K562 (cell line): ENCODE results near the gene FMOD. TPM values are rescaled to one million over a fixed set of nuclear protein-coding genes. Genes with fewer than 3 reads are reported as not detected.
A peak's percentile ranks its signal among the peaks of the same experiment; 100 is the strongest.

Source experiments
- ARID3B ChIP-seq: fragments of 250-450 bp; sonication (Bioruptor Pico); IDR thresholded peaks from 2 replicates; pipeline ENCODE4 v1.4.0; 2020; ENCODE audit warnings: borderline replicate concordance
- BRD4 ChIP-seq: fragments of 200-600 bp; sonication (generic); IDR thresholded peaks from 2 replicates; pipeline ENCODE4 v1.6.1; 2017; ENCODE audit warnings: inconsistent platforms
- E2F5 ChIP-seq: sonication (generic); formaldehyde crosslinking; IDR thresholded peaks from 2 replicates; pipeline ENCODE4 v1.8.0; 2022; ENCODE audit warnings: mild to moderate bottlenecking, missing genetic modification reagents
- EWSR1 ChIP-seq: fragments of 450-650 bp; IDR thresholded peaks from 2 replicates; pipeline ENCODE4 v1.6.1; 2018; ENCODE audit warnings: borderline replicate concordance, mild to moderate bottlenecking, low read depth, moderate library complexity; ENCODE audit not compliant: partially characterized antibody
- HNRNPL ChIP-seq: fragments of 200-400 bp; formaldehyde crosslinking; IDR thresholded peaks from 2 replicates; pipeline ENCODE4 v1.6.1; 2017; ENCODE audit warnings: low read depth, mild to moderate bottlenecking, low read length
- KDM2B ChIP-seq: fragments of 250-450 bp; sonication (Bioruptor Pico); IDR thresholded peaks from 2 replicates; pipeline ENCODE4 v1.8.0; 2021; ENCODE audit warnings: mild to moderate bottlenecking, moderate library complexity
- NR2C2 ChIP-seq, 2 experiments: fragments of 200-800 bp in 1 of 2; sonication (Bioruptor generic) in 1 of 2; sonication (generic) in 1 of 2; formaldehyde crosslinking in 1 of 2; IDR thresholded peaks; 2 replicates each; pipeline versions ENCODE4 v1.6.1 to v1.8.0; 2016 to 2022; ENCODE audit warnings: mild to moderate bottlenecking in 1 of 2, missing compliant biosample characterization in 1 of 2, missing genetic modification characterization in 1 of 2, missing genetic modification reagents in 1 of 2
- PML ChIP-seq: IDR thresholded peaks from 2 replicates; pipeline ENCODE4 v1.6.1; 2012; ENCODE audit warnings: low read length, inconsistent platforms
- PRMT5 ChIP-seq: sonication (generic); formaldehyde crosslinking; IDR thresholded peaks from 2 replicates; pipeline ENCODE4 v1.5.0; 2020; ENCODE audit warnings: missing genetic modification reagents
- RAD21 ChIP-seq, 2 experiments: fragments of 250-450 bp in 1 of 2; fragments of 450-650 bp in 1 of 2; sonication (Bioruptor Pico) in 1 of 2; formaldehyde crosslinking in 1 of 2; IDR thresholded peaks in 1 of 2; conservative IDR thresholded peaks in 1 of 2; 2 replicates each; pipeline versions ENCODE4 v1.4.0 to v1.8.0; 2020 to 2022; ENCODE audit warnings: mild to moderate bottlenecking in 2 of 2, moderate library complexity in 1 of 2
- TSC22D4 ChIP-seq: fragments of 450-650 bp; IDR thresholded peaks from 2 replicates; pipeline ENCODE4 v1.6.1; 2016; ENCODE audit warnings: missing genetic modification characterization, missing biosample characterization, control low read depth
- ZBED1 ChIP-seq: IDR thresholded peaks from 2 replicates; pipeline ENCODE4 v1.6.1; 2014
- ZNF184 ChIP-seq: sonication (generic); formaldehyde crosslinking; IDR thresholded peaks from 2 replicates; pipeline ENCODE4 v1.5.0; 2020; ENCODE audit warnings: missing genetic modification reagents
- polyA plus RNA-seq, 8 experiments: library from polyadenylated mRNA; depleted of rRNA in 4 of 8; stranded (reverse) in 5 of 8; unstranded in 3 of 8; fragments of >200 nt; fragmentation: Nextera tagmentation in 2 of 8; fragmentation: Illumina TruSeq in 1 of 8; extraction: Ambion mirVana in 2 of 8; extraction: Trizol in 1 of 8; gene quantifications; 2 replicates each; pipeline versions ENCODE4 v1.2.1 to v1.2.3, GENCODE V29; 2011 to 2014; ENCODE audit warnings: inconsistent platforms in 1 of 8, missing spikeins in 1 of 8
- total RNA-seq, 7 experiments: library from RNA; depleted of rRNA in 6 of 7; stranded (reverse); fragments of >200 nt in 6 of 7; fragmentation: Illumina TruSeq in 2 of 7; extraction: Trizol in 2 of 7; gene quantifications; 2 replicates each; pipeline versions ENCODE4 v1.2.1 to v1.2.3, GENCODE V29; 2011 to 2021; ENCODE audit warnings: low replicate concordance in 1 of 7
- TF ChIP-seq, protein P1 (sequence below): sonication (generic); formaldehyde crosslinking; IDR thresholded peaks from 2 replicates; pipeline ENCODE4 v1.8.0; 2022; ENCODE audit warnings: missing genetic modification reagents, mild to moderate bottlenecking, borderline replicate concordance
- TF ChIP-seq, protein P2 (sequence below): fragments of 450-650 bp; IDR thresholded peaks from 2 replicates; pipeline ENCODE4 v1.6.1; 2018; ENCODE audit not compliant: partially characterized antibody
- TF ChIP-seq, protein P3 (sequence below): fragments of 150-350 bp; conservative IDR thresholded peaks from 2 replicates; pipeline ENCODE4 v1.6.1; 2014; ENCODE audit warnings: low read length

FMOD gene
- total and polyA plus RNA-seq, 9 of the 15 experiments (the other 6 are each of a cell fraction or from before 2014, with no cell fraction given): 0.03 to 0.13 (median 0.03) TPM; not detected in 6

DNA sequence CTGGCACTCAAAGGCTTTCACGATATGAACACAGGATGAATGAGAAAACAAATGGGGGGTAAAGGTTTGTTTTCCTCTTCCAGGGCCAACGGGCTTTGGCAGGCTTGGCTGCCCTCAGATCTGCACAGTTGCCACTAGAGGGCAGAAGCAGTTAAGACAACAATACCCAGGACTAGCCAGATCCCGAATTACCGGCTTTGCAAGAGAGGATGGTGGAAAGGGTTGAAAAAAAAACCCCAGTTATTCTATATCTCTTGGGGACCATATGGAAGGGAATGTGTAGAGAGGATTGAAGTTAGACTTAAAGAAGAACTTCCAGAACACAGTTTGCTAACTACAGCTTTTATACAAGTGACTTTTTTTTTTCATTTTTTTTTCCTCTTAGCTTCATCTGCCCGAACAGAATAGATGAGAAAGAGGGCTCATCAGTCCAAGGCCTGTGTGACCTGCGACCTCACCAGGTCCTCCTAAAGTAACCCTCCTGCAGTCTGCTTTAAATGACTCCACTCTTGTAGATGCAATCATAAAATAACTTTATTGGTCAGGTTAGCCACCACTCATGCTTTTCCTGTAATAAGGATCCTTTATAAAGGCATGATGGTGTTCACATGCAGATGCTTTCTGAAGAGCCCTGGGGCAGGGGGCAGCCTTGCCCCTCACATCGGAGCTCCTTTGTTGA is 10.7 kb downstream of the FMOD start (continued):
- TF ChIP-seq KDM2B (CRISPR knock-in tag) (no peak), ARID3B (no peak), RAD21 (CRISPR knock-in tag; conservative IDR thresholded peaks at IDR 0.05 in 1 of 2, IDR thresholded peaks at IDR 0.05 in 1 of 2) (peak; percentile 93 to 94), ZBED1 (no peak), E2F5 (CRISPR knock-in tag) (no peak), TSC22D4 (tag) (no peak), NR2C2 (CRISPR knock-in tag; IDR thresholded peaks at IDR 0.05) (no peak), NR2C2 (tag; IDR thresholded peaks at IDR 0.05) (no peak), EWSR1 (no peak), HNRNPL (no peak), PRMT5 (CRISPR knock-in tag) (no peak), BRD4 (no peak), PML (no peak), ZNF184 (CRISPR knock-in tag) (no peak)
- TF ChIP-seq, protein P1, sequence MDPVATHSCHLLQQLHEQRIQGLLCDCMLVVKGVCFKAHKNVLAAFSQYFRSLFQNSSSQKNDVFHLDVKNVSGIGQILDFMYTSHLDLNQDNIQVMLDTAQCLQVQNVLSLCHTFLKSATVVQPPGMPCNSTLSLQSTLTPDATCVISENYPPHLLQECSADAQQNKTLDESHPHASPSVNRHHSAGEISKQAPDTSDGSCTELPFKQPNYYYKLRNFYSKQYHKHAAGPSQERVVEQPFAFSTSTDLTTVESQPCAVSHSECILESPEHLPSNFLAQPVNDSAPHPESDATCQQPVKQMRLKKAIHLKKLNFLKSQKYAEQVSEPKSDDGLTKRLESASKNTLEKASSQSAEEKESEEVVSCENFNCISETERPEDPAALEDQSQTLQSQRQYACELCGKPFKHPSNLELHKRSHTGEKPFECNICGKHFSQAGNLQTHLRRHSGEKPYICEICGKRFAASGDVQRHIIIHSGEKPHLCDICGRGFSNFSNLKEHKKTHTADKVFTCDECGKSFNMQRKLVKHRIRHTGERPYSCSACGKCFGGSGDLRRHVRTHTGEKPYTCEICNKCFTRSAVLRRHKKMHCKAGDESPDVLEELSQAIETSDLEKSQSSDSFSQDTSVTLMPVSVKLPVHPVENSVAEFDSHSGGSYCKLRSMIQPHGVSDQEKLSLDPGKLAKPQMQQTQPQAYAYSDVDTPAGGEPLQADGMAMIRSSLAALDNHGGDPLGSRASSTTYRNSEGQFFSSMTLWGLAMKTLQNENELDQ: no peak
- TF ChIP-seq, protein P2, sequence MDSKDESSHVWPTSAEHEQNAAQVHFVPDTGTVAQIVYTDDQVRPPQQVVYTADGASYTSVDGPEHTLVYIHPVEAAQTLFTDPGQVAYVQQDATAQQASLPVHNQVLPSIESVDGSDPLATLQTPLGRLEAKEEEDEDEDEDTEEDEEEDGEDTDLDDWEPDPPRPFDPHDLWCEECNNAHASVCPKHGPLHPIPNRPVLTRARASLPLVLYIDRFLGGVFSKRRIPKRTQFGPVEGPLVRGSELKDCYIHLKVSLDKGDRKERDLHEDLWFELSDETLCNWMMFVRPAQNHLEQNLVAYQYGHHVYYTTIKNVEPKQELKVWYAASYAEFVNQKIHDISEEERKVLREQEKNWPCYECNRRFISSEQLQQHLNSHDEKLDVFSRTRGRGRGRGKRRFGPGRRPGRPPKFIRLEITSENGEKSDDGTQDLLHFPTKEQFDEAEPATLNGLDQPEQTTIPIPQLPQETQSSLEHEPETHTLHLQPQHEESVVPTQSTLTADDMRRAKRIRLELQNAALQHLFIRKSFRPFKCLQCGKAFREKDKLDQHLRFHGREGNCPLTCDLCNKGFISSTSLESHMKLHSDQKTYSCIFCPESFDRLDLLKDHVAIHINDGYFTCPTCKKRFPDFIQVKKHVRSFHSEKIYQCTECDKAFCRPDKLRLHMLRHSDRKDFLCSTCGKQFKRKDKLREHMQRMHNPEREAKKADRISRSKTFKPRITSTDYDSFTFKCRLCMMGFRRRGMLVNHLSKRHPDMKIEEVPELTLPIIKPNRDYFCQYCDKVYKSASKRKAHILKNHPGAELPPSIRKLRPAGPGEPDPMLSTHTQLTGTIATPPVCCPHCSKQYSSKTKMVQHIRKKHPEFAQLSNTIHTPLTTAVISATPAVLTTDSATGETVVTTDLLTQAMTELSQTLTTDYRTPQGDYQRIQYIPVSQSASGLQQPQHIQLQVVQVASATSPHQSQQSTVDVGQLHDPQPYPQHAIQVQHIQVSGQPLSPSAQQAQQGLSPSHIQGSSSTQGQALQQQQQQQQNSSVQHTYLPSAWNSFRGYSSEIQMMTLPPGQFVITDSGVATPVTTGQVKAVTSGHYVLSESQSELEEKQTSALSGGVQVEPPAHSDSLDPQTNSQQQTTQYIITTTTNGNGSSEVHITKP: no peak
- TF ChIP-seq, protein P3, sequence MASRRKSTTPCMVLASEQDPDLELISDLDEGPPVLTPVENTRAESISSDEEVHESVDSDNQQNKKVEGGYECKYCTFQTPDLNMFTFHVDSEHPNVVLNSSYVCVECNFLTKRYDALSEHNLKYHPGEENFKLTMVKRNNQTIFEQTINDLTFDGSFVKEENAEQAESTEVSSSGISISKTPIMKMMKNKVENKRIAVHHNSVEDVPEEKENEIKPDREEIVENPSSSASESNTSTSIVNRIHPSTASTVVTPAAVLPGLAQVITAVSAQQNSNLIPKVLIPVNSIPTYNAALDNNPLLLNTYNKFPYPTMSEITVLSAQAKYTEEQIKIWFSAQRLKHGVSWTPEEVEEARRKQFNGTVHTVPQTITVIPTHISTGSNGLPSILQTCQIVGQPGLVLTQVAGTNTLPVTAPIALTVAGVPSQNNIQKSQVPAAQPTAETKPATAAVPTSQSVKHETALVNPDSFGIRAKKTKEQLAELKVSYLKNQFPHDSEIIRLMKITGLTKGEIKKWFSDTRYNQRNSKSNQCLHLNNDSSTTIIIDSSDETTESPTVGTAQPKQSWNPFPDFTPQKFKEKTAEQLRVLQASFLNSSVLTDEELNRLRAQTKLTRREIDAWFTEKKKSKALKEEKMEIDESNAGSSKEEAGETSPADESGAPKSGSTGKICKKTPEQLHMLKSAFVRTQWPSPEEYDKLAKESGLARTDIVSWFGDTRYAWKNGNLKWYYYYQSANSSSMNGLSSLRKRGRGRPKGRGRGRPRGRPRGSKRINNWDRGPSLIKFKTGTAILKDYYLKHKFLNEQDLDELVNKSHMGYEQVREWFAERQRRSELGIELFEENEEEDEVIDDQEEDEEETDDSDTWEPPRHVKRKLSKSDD: no peak
